Muscle of leg (tissue), 11 donors: Measurements from ENCODE around the gene PLEKHG7. TPM values are rescaled to one million over a fixed set of nuclear protein-coding genes. Genes with fewer than 3 reads are reported as not detected.

Experiments used
- DNase-seq: peaks from one replicate; pipeline ENCODE4 v3.0.0; 2013
- H3K27ac ChIP-seq: one replicate; pipeline ENCODE4 v1.5.1; 2013; ENCODE audit warnings: mild to moderate bottlenecking, low read length, control low read depth
- H3K27me3 ChIP-seq: one replicate; pipeline ENCODE4 v1.6.1; 2013; ENCODE audit warnings: low read length; ENCODE audit not compliant: control insufficient read depth, insufficient read depth
- H3K36me3 ChIP-seq: one replicate; pipeline ENCODE4 v1.6.1; 2013; ENCODE audit warnings: low read length; ENCODE audit not compliant: control insufficient read depth, insufficient read depth
- H3K4me1 ChIP-seq: one replicate; pipeline ENCODE4 v1.6.1; 2013; ENCODE audit warnings: low read length; ENCODE audit not compliant: control insufficient read depth, insufficient read depth
- H3K4me3 ChIP-seq: one replicate; pipeline ENCODE4 v1.5.1; 2013; ENCODE audit warnings: low read length, control low read depth
- H3K9me3 ChIP-seq: replicated peaks from 2 replicates; pipeline ENCODE4 v1.6.1; 2013; ENCODE audit warnings: low read depth, low read length; ENCODE audit not compliant: control insufficient read depth
- whole genome bisulfite sequencing: methylation state at CpG from one replicate; pipeline ENCODE4 v1.1.5; 2013; ENCODE audit warnings: missing lambda C conversion rate; ENCODE audit not compliant: insufficient coverage; 5-methylcytosine and 5-hydroxymethylcytosine counted together
- polyA plus RNA-seq, 8 donors: library from polyadenylated mRNA; unstranded; fragments of 120-200 nt; gene quantifications; one replicate each; pipeline versions ENCODE4 v1.2.1 to v1.2.3, GENCODE V29; 2013; ENCODE audit warnings: inconsistent platforms in 1 of 8, low replicate concordance in 1 of 8; ENCODE audit not compliant: insufficient read length in 8 of 8, insufficient read depth in 1 of 8
- total RNA-seq: library from RNA; stranded (reverse); fragments of 120-200 nt; gene quantifications from one replicate; pipeline ENCODE4 v1.2.4, GENCODE V29; 2013

Gene PLEKHG7
- total and polyA plus RNA-seq, 9 donors: 0.11 to 3.2 (median 0.53) TPM

GRCh38 chr12:92703786-92704185 is 997 bp downstream of the PLEKHG7 start:
- Histone ChIP-seq H3K27me3 (no peaks in the 10 kb centered on the region), H3K27ac (no peak overlapping the region), H3K36me3 (no peaks in the 10 kb centered on the region), H3K4me1 (no peaks in the 10 kb centered on the region), H3K4me3 (no peak overlapping the region), H3K9me3 (no peaks in the 10 kb centered on the region)
- WGBS: no CpG with 5 or more reads among the region's 4 CpGs
- no peak for DNase-seq

GRCh38 chr12:92706594-92706993 is 3.8 kb downstream of the PLEKHG7 start:
- Histone ChIP-seq H3K4me3 (no peak overlapping the region), H3K4me1 (no peaks in the 10 kb centered on the region), H3K27ac (no peak overlapping the region), H3K9me3 (no peaks in the 10 kb centered on the region), H3K27me3 (no peaks in the 10 kb centered on the region), H3K36me3 (no peaks in the 10 kb centered on the region)
- WGBS: 94% methylated on average over 7 of the region's 7 CpGs
- no peak for DNase-seq

- H3K36me3 ChIP-seq: no peaks in the 10 kb centered on the region
- DNase-seq: no peak
- H3K27ac ChIP-seq: no peak overlapping the region
- H3K4me1 ChIP-seq: no peaks in the 10 kb centered on the region
- 60% methylated on average over 1 of the region's 1 CpG for WGBS
- H3K4me3 ChIP-seq: no peak overlapping the region
- no peaks in the 10 kb centered on the region for H3K27me3 ChIP-seq
- peaks cover under 1% of the 10 kb centered on the region for H3K9me3 ChIP-seq
These were observed 5.1 kb downstream of the PLEKHG7 start for GRCh38 chr12:92707926-92708325.

- Histone ChIP-seq H3K9me3 (peaks cover 7% of the 10 kb centered on the region), H3K36me3 (no peaks in the 10 kb centered on the region), H3K27ac (no peak overlapping the region), H3K4me1 (no peaks in the 10 kb centered on the region), H3K4me3 (no peak overlapping the region), H3K27me3 (no peaks in the 10 kb centered on the region)
- WGBS: no CpG with 5 or more reads among the region's 1 CpG
- DNase-seq: no peak
These were observed 12.8 kb downstream of the PLEKHG7 start for GRCh38 chr12:92715625-92716024.

- H3K27me3 ChIP-seq: no peaks in the 10 kb centered on the region
- H3K36me3 ChIP-seq: no peaks in the 10 kb centered on the region
- no peak for DNase-seq
- no peak overlapping the region for H3K27ac ChIP-seq
- 100% methylated on average over 1 of the region's 2 CpGs for WGBS
- H3K4me1 ChIP-seq: no peaks in the 10 kb centered on the region
- no peak overlapping the region for H3K4me3 ChIP-seq
- peaks cover 7% of the 10 kb centered on the region for H3K9me3 ChIP-seq
These were observed 14.4 kb downstream of the PLEKHG7 start for GRCh38 chr12:92717202-92717601.

- no peaks in the 10 kb centered on the region for H3K36me3 ChIP-seq
- WGBS: no CpG with 5 or more reads among the region's 2 CpGs
- no peaks in the 10 kb centered on the region for H3K27me3 ChIP-seq
- H3K9me3 ChIP-seq: no peaks in the 10 kb centered on the region
- H3K4me1 ChIP-seq: no peaks in the 10 kb centered on the region
- no peak for DNase-seq
- H3K4me3 ChIP-seq: no peak overlapping the region
- no peak overlapping the region for H3K27ac ChIP-seq
These were observed 15.7 kb downstream of the PLEKHG7 start for GRCh38 chr12:92718483-92718990.

GRCh38 chr12:92719674-92720073 is 16.9 kb downstream of the PLEKHG7 start:
- H3K4me3 ChIP-seq: no peak overlapping the region
- peaks cover 2% of the 10 kb centered on the region for H3K9me3 ChIP-seq
- 90% methylated on average over 2 of the region's 6 CpGs for WGBS
- H3K27ac ChIP-seq: no peak overlapping the region
- no peaks in the 10 kb centered on the region for H3K36me3 ChIP-seq
- no peak for DNase-seq
- H3K27me3 ChIP-seq: no peaks in the 10 kb centered on the region
- H3K4me1 ChIP-seq: no peaks in the 10 kb centered on the region

GRCh38 chr12:92721130-92721529 is 18.3 kb downstream of the PLEKHG7 start:
- H3K4me1 ChIP-seq: no peaks in the 10 kb centered on the region
- H3K4me3 ChIP-seq: no peak overlapping the region
- no peaks in the 10 kb centered on the region for H3K27me3 ChIP-seq
- WGBS: 85% methylated on average over 7 of the region's 8 CpGs
- H3K36me3 ChIP-seq: no peaks in the 10 kb centered on the region
- peaks cover 2% of the 10 kb centered on the region for H3K9me3 ChIP-seq
- H3K27ac ChIP-seq: no peak overlapping the region
- DNase-seq: no peak

GRCh38 chr12:92721656-92722055 is 18.9 kb downstream of the PLEKHG7 start:
- no CpG with 5 or more reads among the region's 1 CpG for WGBS

GRCh38 chr12:92722897-92723296 is 20.1 kb downstream of the PLEKHG7 start:
- WGBS: 71% methylated on average over 3 of the region's 3 CpGs
- Histone ChIP-seq H3K9me3 (peaks cover 2% of the 10 kb centered on the region), H3K4me1 (no peaks in the 10 kb centered on the region), H3K27ac (no peak overlapping the region), H3K27me3 (no peaks in the 10 kb centered on the region), H3K4me3 (no peak overlapping the region), H3K36me3 (no peaks in the 10 kb centered on the region)
- DNase-seq: no peak

More at GRCh38 chr12:92721656-92722055, 18.9 kb downstream of the PLEKHG7 start:
- Histone ChIP-seq H3K27me3 (no peaks in the 10 kb centered on the region), H3K27ac (no peak overlapping the region), H3K4me3 (no peak overlapping the region), H3K9me3 (peaks cover 2% of the 10 kb centered on the region), H3K4me1 (no peaks in the 10 kb centered on the region), H3K36me3 (no peaks in the 10 kb centered on the region)
- no peak for DNase-seq

GRCh38 chr12:92726850-92727249 is 24.1 kb downstream of the PLEKHG7 start:
- WGBS: 71% methylated on average over 1 of the region's 4 CpGs
- DNase-seq: no peak
- no peak overlapping the region for H3K27ac ChIP-seq
- H3K4me3 ChIP-seq: no peak overlapping the region
- no peaks in the 10 kb centered on the region for H3K27me3 ChIP-seq
- no peaks in the 10 kb centered on the region for H3K36me3 ChIP-seq
- H3K4me1 ChIP-seq: peaks cover 8% of the 10 kb centered on the region
- H3K9me3 ChIP-seq: peaks cover 2% of the 10 kb centered on the region
